K562 (cell line): ENCODE data around the gene DNAH5. TPM values are rescaled to one million over a fixed set of nuclear protein-coding genes. Genes with fewer than 3 reads are reported as not detected.

Experiments used
- ATAC-seq: fragments of 200-7000 bp; cut with Tn5 transposase; 3 replicates; pipeline ENCODE4 v1.9.1; 2020; ENCODE audit warnings: moderate library complexity
- BruUV-seq: library from RNA; stranded (reverse); fragments of 400-500 nt; replicated peaks from 2 replicates; lab custom pipeline; 2021; lab: Mats Ljungman, UMichigan
- CTCF ChIA-PET: fragments of 300-600 bp; formaldehyde crosslinking; extraction: SDS; loops from one replicate; lab custom pipeline; 2021; ENCODE audit warnings: low intra/inter-chr PET ratio; lab: Yijun Ruan, JAX
- POLR2A ChIA-PET: fragments of 300-600, 350-650 bp; sonication (Branson Sonifier 250); formaldehyde crosslinking; extraction: SDS; loops from one replicate; lab custom pipeline; 2021; ENCODE audit warnings: antibody characterized with exemption, inconsistent platforms; lab: Yijun Ruan, JAX
- DNase-seq, 4 experiments: peaks; one replicate each; pipeline versions ENCODE4 v3.0.0 to v3.0.0-alpha.2; 2011 to 2018; ENCODE audit warnings: low spot score in 3 of 4, mixed read lengths in 3 of 4; ENCODE audit errors: extremely low read depth in 1 of 4
- FAIRE-seq: peaks from 2 replicates; lab custom pipeline; 2011; peaks lifted over from hg19 to GRCh38; lab: Jason Lieb, UNC
- H2AFZ ChIP-seq: 2 replicates; pipeline ENCODE4 v1.6.0; 2011; ENCODE audit warnings: low read depth, low read length, control low read depth, inconsistent platforms
- H3K27ac ChIP-seq: fragments of 200-600 bp; 3 replicates; pipeline ENCODE4 v1.8.0; 2011; ENCODE audit warnings: low read depth, mild to moderate bottlenecking, control low read depth, inconsistent platforms, low read length, moderate library complexity, mixed read lengths; ENCODE audit errors: extremely low read depth
- H3K27me3 ChIP-seq, 2 experiments: fragments of 300-600 bp in 1 of 2; 2 replicates in 1 of 2; 3 replicates in 1 of 2; pipeline versions ENCODE4 v1.6.0 to v1.8.0; 2011; ENCODE audit warnings: inconsistent platforms in 2 of 2, low read length in 2 of 2, mild to moderate bottlenecking in 1 of 2, mixed read lengths in 1 of 2, moderate library complexity in 1 of 2; ENCODE audit not compliant: control insufficient read depth in 2 of 2, insufficient read depth in 2 of 2
- H3K36me3 ChIP-seq: fragments of 300-600 bp; 3 replicates; pipeline ENCODE4 v1.8.0; 2011; ENCODE audit warnings: mild to moderate bottlenecking, low read length, inconsistent platforms; ENCODE audit not compliant: control insufficient read depth, insufficient read depth
- H3K4me1 ChIP-seq, 2 experiments: fragments of 200-600 bp in 1 of 2; replicated peaks in 1 of 2; 2 replicates in 1 of 2; 3 replicates in 1 of 2; pipeline versions ENCODE4 v1.5.1 to v1.8.0; 2011; ENCODE audit warnings: inconsistent platforms in 2 of 2, low read length in 2 of 2, mild to moderate bottlenecking in 1 of 2, mixed read lengths in 1 of 2, moderate library complexity in 1 of 2; ENCODE audit not compliant: control insufficient read depth in 2 of 2, insufficient read depth in 2 of 2
- H3K4me2 ChIP-seq: 2 replicates; pipeline ENCODE4 v1.6.1; 2011; ENCODE audit warnings: low read length, control low read depth, inconsistent platforms, mixed read lengths; ENCODE audit not compliant: insufficient read depth
- H3K4me3 ChIP-seq: fragments of 200-600 bp; sonication (generic), shearing (Covaris generic); 2 replicates; pipeline ENCODE4 v1.5.1; 2016; ENCODE audit warnings: control low read depth, inconsistent platforms
- H3K79me2 ChIP-seq: fragments of 200-600 bp; 3 replicates; pipeline ENCODE4 v1.8.0; 2011; ENCODE audit warnings: low read length, inconsistent platforms; ENCODE audit not compliant: control insufficient read depth, insufficient read depth
- H3K9ac ChIP-seq, 2 experiments: 2 replicates each; pipeline versions ENCODE4 v1.6.0 to v1.6.1; 2011; ENCODE audit warnings: low read depth in 2 of 2, low read length in 2 of 2, control low read depth in 1 of 2, inconsistent platforms in 1 of 2, mild to moderate bottlenecking in 1 of 2, mixed read lengths in 1 of 2; ENCODE audit not compliant: insufficient read depth in 1 of 2
- H3K9me1 ChIP-seq: one replicate; pipeline ENCODE4 v1.6.0; 2011; ENCODE audit warnings: inconsistent platforms, mild to moderate bottlenecking, low read length, moderate library complexity; ENCODE audit not compliant: control insufficient read depth, insufficient read depth
- H3K9me3 ChIP-seq: replicated peaks from 2 replicates; pipeline ENCODE4 v1.5.1; 2011; ENCODE audit warnings: low read depth, low read length, inconsistent platforms; ENCODE audit not compliant: control insufficient read depth, insufficient read depth
- H4K20me1 ChIP-seq: replicated peaks from 2 replicates; pipeline ENCODE4 v1.6.1; 2011; ENCODE audit warnings: low read length, inconsistent platforms, mixed read lengths; ENCODE audit not compliant: control insufficient read depth, insufficient read depth
- EP400 ChIP-seq: fragments of 450-650 bp; IDR thresholded peaks from 2 replicates; pipeline ENCODE4 v1.6.1; 2017; ENCODE audit warnings: antibody characterized with exemption, mild to moderate bottlenecking, moderate library complexity
- MCM5 ChIP-seq: fragments of 450-650 bp; IDR thresholded peaks from 2 replicates; pipeline ENCODE4 v1.6.1; 2016; ENCODE audit warnings: low read depth
- PCBP2 ChIP-seq: fragments of 200-400 bp; formaldehyde crosslinking; IDR thresholded peaks from 2 replicates; pipeline ENCODE4 v1.6.1; 2018; ENCODE audit warnings: low read length, low read depth, mild to moderate bottlenecking, moderate library complexity; ENCODE audit not compliant: poor library complexity, severe bottlenecking
- SMAD1 ChIP-seq: fragments of 150-350 bp; IDR thresholded peaks from 2 replicates; pipeline ENCODE4 v1.6.1; 2014; ENCODE audit warnings: low read length, low read depth; ENCODE audit not compliant: partially characterized antibody
- TBL1XR1 ChIP-seq, 2 experiments: IDR thresholded peaks; 2 replicates each; pipeline ENCODE4 v1.6.1; 2012; ENCODE audit warnings: improper control_type of control experiment in 2 of 2, low read length in 2 of 2, mild to moderate bottlenecking in 1 of 2
- WHSC1 ChIP-seq: IDR thresholded peaks from one replicate; pipeline ENCODE4 v1.6.1; 2012; ENCODE audit warnings: low read length, control low read depth, inconsistent platforms
- WGBS: fragments of 100-300 bp; shearing (Covaris generic); methylation state at CpG from one replicate; pipeline ENCODE4 v1.1.6; 2016; ENCODE audit warnings: low coverage, mixed read lengths; ENCODE audit not compliant: insufficient coverage; ENCODE audit errors: missing lambda C conversion rate; 5-methylcytosine and 5-hydroxymethylcytosine counted together
- in situ Hi-C: fragments of 300-500 bp; cut with MboI; formaldehyde crosslinking; loops from 4 replicates; pipeline ENCODE4 v1.15.0; 2018; ENCODE audit warnings: inconsistent platforms, mixed read lengths
- intact Hi-C: fragments of 100-400 bp; cut with micrococcal nuclease; formaldehyde crosslinking; loops from 2 replicates; pipeline ENCODE4 v1.14.2; 2022
- polyA plus RNA-seq, 8 experiments: library from polyadenylated mRNA; depleted of rRNA in 4 of 8; stranded (reverse) in 5 of 8; unstranded in 3 of 8; fragments of >200 nt; fragmentation: Nextera tagmentation in 2 of 8; fragmentation: Illumina TruSeq in 1 of 8; extraction: Ambion mirVana in 2 of 8; extraction: Trizol in 1 of 8; gene quantifications; 2 replicates each; pipeline versions ENCODE4 v1.2.1 to v1.2.3, GENCODE V29; 2011 to 2014; ENCODE audit warnings: inconsistent platforms in 1 of 8, missing spikeins in 1 of 8
- total RNA-seq, 7 experiments: library from RNA; depleted of rRNA in 6 of 7; stranded (reverse); fragments of >200 nt in 6 of 7; fragmentation: Illumina TruSeq in 2 of 7; extraction: Trizol in 2 of 7; gene quantifications; 2 replicates each; pipeline versions ENCODE4 v1.2.1 to v1.2.3, GENCODE V29; 2011 to 2021; ENCODE audit warnings: low replicate concordance in 1 of 7

The DNAH5 gene
- total and polyA plus RNA-seq, 9 of the 15 experiments (the other 6 are each of a cell fraction or from before 2014, with no cell fraction given), result 0.03 TPM; not detected in 8

DNA sequence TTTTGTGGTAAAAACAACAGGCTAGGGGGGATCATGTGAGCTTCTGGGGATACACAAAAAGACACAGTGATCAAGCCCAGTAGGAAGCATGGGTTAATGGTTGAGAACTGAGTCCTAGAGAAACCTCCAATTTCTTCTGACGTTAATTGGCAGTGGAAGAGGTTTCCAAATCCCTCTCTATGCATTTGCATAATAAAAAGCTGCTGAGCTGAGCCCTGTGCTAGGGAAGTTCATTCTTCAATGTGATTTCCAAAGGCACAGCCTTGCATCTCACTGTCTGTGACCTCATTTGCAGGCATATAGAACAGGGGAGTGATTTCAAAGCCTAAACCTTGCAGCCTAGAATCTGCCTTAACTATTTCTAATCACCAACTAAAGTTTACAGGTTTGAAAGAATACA is 812 bp downstream of the DNAH5 start:
- H4K20me1 ChIP-seq, result no peaks in the 10 kb centered on the region
- no peaks in the 10 kb centered on the region for H3K9me3 ChIP-seq
- POLR2A ChIA-PET, result no interaction called here
- TF ChIP-seq TBL1XR1 (IDR thresholded peaks at IDR 0.05; ENCODE audit: low read length in 2 of 2) (no peak), SMAD1 (no peak)
- no peaks in the 10 kb centered on the region for H3K9me1 ChIP-seq
- no peak overlapping the region for H2AFZ ChIP-seq
- CTCF ChIA-PET, result no interaction called here
- H3K27ac ChIP-seq, result no peak overlapping the region
- FAIRE-seq, result no peak
- DNase-seq, result no peak
- no peak overlapping the region for H3K9ac ChIP-seq
- intact Hi-C loops (no loop called here), in situ Hi-C loops (no loop called here)
- WGBS, result 0% methylated on average over 1 of the region's 1 CpG
- no peak for ATAC-seq
- H3K79me2 ChIP-seq, result no peaks in the 10 kb centered on the region
- H3K4me3 ChIP-seq, result no peak overlapping the region
- H3K27me3 ChIP-seq, result no peaks in the 10 kb centered on the region
- H3K36me3 ChIP-seq, result no peaks in the 10 kb centered on the region
- BruUV-seq, result no TSS peak
- no peaks in the 10 kb centered on the region for H3K4me1 ChIP-seq
- no peak overlapping the region for H3K4me2 ChIP-seq

- ChIA-PET POLR2A (no interaction called here), CTCF (no interaction called here)
- FAIRE-seq, result no peak
Observed at GRCh38 chr5:13941468-13941867, 3.0 kb downstream of the DNAH5 start.

More at GRCh38 chr5:13941468-13941867, 3.0 kb downstream of the DNAH5 start:
- no TSS peak for BruUV-seq
- Histone ChIP-seq H4K20me1 (no peaks in the 10 kb centered on the region), H3K9me3 (no peaks in the 10 kb centered on the region), H3K9me1 (no peaks in the 10 kb centered on the region), H3K9ac (no peak overlapping the region), H3K4me3 (no peak overlapping the region), H3K79me2 (no peaks in the 10 kb centered on the region), H3K4me2 (no peak overlapping the region), H3K27ac (no peak overlapping the region), H3K36me3 (no peaks in the 10 kb centered on the region), H3K27me3 (no peaks in the 10 kb centered on the region), H3K4me1 (no peaks in the 10 kb centered on the region), H2AFZ (no peak overlapping the region)
- intact Hi-C loops, result no loop called here
- ATAC-seq (no peak), DNase-seq (no peak)
- in situ Hi-C loops, result no loop called here
- TF ChIP-seq EP400 (no peak), WHSC1 (no peak), PCBP2 (no peak), MCM5 (no peak)
- WGBS, result 3% methylated on average over 3 of the region's 3 CpGs
